ENCODE results near the gene GID8. TPM values are rescaled to one million over a fixed set of nuclear protein-coding genes. Genes with fewer than 3 reads are reported as not detected.

Gene GID8
- total RNA-seq, 1 donor from 2014 or later, result 35.8 TPM

GRCh38 chr20:62907384-62908317 is 30.3 kb upstream of the GID8 start:
- DNase-seq (ENCODE audit: extremely low spot score, unreplicated experiment), result no peak
- H3K27me3 Mint-ChIP-seq (ENCODE audit: unreplicated experiment), result no peaks in the 10 kb centered on the region
- peaks cover 82% of the 10 kb centered on the region for H3K36me3 Mint-ChIP-seq (ENCODE audit: unreplicated experiment)
- peak; percentile 50 for TF ChIP-seq CTCF (IDR thresholded peaks at IDR 0.05)
- H3K4me3 Mint-ChIP-seq (ENCODE audit: unreplicated experiment), result no peak overlapping the region
- H3K27ac Mint-ChIP-seq (ENCODE audit: unreplicated experiment), result no peak overlapping the region
- peaks cover 10% of the 10 kb centered on the region for H3K4me1 Mint-ChIP-seq (ENCODE audit: unreplicated experiment)
- no peaks in the 10 kb centered on the region for H3K9me3 Mint-ChIP-seq (ENCODE audit: unreplicated experiment)

GRCh38 chr20:62908971-62909791 is 28.8 kb upstream of the GID8 start:
- no peak for DNase-seq (ENCODE audit: extremely low spot score, unreplicated experiment)
- peaks cover 8% of the 10 kb centered on the region for H3K4me1 Mint-ChIP-seq (ENCODE audit: unreplicated experiment)
- TF ChIP-seq CTCF (IDR thresholded peaks at IDR 0.05), result no peak
- no peak overlapping the region for H3K27ac Mint-ChIP-seq (ENCODE audit: unreplicated experiment)
- H3K4me3 Mint-ChIP-seq (ENCODE audit: unreplicated experiment), result no peak overlapping the region
- H3K36me3 Mint-ChIP-seq (ENCODE audit: unreplicated experiment), result peaks cover 74% of the 10 kb centered on the region
- no peaks in the 10 kb centered on the region for H3K9me3 Mint-ChIP-seq (ENCODE audit: unreplicated experiment)
- no peaks in the 10 kb centered on the region for H3K27me3 Mint-ChIP-seq (ENCODE audit: unreplicated experiment)

GRCh38 chr20:62910217-62910766 is 27.7 kb upstream of the GID8 start:
- no peak for DNase-seq (ENCODE audit: extremely low spot score, unreplicated experiment)
- TF ChIP-seq CTCF (IDR thresholded peaks at IDR 0.05), result no peak
- Mint-ChIP-seq H3K27ac (ENCODE audit: unreplicated experiment) (no peak overlapping the region), H3K4me1 (ENCODE audit: unreplicated experiment) (peaks cover 17% of the 10 kb centered on the region), H3K4me3 (ENCODE audit: unreplicated experiment) (no peak overlapping the region), H3K36me3 (ENCODE audit: unreplicated experiment) (peaks cover 64% of the 10 kb centered on the region), H3K27me3 (ENCODE audit: unreplicated experiment) (no peaks in the 10 kb centered on the region), H3K9me3 (ENCODE audit: unreplicated experiment) (no peaks in the 10 kb centered on the region)

GRCh38 chr20:62910777-62911497 is 27.0 kb upstream of the GID8 start:
- no peak for DNase-seq (ENCODE audit: extremely low spot score, unreplicated experiment)
- Mint-ChIP-seq H3K36me3 (ENCODE audit: unreplicated experiment) (peaks cover 59% of the 10 kb centered on the region), H3K27ac (ENCODE audit: unreplicated experiment) (no peak overlapping the region), H3K4me3 (ENCODE audit: unreplicated experiment) (no peak overlapping the region), H3K27me3 (ENCODE audit: unreplicated experiment) (no peaks in the 10 kb centered on the region), H3K9me3 (ENCODE audit: unreplicated experiment) (no peaks in the 10 kb centered on the region), H3K4me1 (ENCODE audit: unreplicated experiment) (peaks cover 22% of the 10 kb centered on the region)
- TF ChIP-seq CTCF (IDR thresholded peaks at IDR 0.05), result no peak

Measured in osteocyte (in vitro differentiated cells).